ENCODE results near the gene SLC6A3.
A peak's percentile ranks its signal among the peaks of the same experiment; 100 is the strongest.

The SLC6A3 gene

DNA sequence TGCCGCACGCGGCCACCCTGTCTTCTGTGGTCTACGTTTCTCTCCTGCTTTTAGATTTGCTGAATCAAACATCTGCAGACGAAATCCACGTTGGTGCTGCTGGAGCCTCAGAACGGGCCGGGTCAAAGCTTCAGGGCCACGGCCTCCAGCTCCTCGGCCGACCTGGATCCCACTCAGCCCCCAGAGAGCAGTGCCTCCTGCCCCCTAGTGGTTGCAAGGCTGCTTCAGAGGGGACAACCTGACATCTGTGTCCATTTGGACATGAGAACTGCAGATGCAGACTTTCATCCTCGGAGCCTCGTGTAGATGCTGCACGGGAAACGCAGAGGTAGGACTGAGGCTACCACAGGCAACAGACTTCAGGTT is 23.0 kb upstream of the SLC6A3 start:
- H3K4me3 ChIP-seq (ENCODE audit: low read length), result no peak overlapping the region
- TF ChIP-seq, protein P1, sequence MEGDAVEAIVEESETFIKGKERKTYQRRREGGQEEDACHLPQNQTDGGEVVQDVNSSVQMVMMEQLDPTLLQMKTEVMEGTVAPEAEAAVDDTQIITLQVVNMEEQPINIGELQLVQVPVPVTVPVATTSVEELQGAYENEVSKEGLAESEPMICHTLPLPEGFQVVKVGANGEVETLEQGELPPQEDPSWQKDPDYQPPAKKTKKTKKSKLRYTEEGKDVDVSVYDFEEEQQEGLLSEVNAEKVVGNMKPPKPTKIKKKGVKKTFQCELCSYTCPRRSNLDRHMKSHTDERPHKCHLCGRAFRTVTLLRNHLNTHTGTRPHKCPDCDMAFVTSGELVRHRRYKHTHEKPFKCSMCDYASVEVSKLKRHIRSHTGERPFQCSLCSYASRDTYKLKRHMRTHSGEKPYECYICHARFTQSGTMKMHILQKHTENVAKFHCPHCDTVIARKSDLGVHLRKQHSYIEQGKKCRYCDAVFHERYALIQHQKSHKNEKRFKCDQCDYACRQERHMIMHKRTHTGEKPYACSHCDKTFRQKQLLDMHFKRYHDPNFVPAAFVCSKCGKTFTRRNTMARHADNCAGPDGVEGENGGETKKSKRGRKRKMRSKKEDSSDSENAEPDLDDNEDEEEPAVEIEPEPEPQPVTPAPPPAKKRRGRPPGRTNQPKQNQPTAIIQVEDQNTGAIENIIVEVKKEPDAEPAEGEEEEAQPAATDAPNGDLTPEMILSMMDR (IDR thresholded peaks at IDR 0.05; ENCODE audit: insufficient read depth, low read depth, low read length, missing control alignments), result peak; percentile 37
- no peak for DNase-seq (ENCODE audit: low read depth)

DNA sequence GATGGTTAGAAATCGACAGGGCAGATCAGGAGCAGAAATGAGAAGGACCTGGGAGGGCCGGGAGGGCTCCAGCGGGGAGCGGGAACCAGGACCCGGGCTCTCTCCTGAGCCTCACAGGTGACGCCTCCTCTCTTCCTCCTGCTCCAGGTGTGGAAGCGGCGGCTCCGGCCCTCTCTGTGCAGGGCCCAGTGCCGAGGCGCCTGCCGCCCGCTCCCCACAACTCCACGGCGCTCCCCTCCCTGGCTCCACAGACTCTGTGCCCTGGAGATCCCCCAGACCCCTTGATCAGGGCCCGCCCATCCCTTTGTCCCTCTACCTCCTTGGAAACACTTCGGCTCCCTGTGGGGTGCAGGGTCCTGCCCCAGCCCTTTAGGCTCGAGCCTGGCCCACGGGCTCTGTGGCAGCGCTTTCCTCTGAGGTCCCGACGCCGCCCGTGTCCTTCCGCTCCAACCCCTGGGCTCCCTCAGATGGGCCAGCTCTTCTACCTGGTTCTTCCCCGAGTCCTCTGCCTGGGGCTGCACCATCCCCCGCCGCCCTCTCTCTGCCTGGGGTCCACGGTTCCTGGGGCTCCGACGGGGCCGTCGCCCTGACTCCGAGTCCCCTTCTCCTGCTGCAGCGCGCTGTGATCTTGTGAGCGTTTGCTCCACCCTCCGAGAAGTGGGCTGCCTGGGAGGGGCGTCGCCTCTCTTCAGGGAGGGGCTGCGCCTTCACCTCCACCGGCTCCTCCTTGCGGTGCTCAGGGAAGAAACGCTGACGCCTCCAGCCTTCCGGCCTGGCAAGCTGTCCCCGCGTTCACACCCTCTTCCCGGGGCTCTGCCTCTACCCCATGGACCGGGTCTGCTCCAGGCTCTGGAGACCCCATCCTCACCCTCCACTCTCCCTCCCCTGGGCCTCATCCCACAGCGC is 22.4 kb upstream of the SLC6A3 start:
- no peak overlapping the region for H3K4me3 ChIP-seq (ENCODE audit: low read length)
- DNase-seq (ENCODE audit: low read depth), result no peak
- TF ChIP-seq, protein P1 (IDR thresholded peaks at IDR 0.05; ENCODE audit: insufficient read depth, low read depth, low read length, missing control alignments), result no peak

DNA sequence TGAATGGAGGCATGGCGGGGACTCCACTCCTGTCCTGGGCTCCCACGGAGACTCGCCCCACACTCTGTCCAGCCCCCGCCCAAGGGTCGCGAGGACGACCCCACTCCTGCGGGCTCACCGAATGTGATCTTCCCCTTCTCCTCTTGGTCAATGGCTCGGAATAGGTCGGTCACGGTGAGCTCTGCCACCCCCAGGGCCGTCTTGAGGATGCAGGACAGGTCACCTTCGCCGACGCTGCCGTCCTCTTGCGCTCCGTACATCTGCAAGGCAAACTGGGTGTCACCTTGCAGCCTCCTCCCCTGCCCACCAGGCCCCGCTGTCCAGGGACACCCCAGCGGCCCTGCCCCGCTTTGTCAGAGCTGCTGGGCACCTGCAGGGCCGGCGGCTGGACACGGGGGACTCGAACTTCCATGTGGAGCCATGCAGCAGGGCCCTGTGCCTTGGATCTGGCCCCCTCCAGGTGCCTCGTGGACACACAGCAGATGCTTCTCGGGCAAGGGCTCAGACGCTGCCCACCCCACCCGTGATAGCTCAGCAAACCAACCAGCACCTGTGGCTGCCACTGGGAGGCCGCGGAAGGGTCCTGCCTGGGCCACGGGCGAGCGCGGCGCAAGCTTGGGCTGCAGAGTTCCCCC is 21.5 kb upstream of the SLC6A3 start:
- TF ChIP-seq, protein P1 (IDR thresholded peaks at IDR 0.05; ENCODE audit: insufficient read depth, low read depth, low read length, missing control alignments), result no peak
- no peak for DNase-seq (ENCODE audit: low read depth)
- H3K4me3 ChIP-seq (ENCODE audit: low read length), result no peak overlapping the region

DNA sequence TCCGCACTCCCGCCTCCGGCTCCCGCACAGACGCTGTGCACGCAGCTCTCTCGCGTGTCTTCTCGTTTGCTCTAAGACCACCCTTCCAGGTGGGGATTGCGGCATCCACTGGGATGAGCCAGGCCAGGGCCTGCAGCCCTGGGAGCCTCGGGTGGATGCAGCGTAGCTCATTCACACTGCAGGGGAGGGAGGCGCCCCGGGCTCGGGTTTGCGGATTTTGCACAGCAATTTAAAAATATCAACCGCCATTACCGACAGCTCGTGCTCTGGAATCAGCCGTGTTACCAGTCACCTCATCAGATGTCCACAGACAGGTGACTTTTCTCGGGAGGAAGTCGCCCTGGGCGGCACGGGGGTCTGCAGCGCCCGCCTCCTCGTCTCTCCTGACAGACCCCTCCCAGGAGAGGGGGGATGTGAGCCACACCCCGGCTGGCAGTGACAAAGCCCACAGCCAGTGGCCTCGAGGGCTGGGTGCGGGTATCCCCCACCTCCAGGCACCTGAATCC is 20.8 kb upstream of the SLC6A3 start:
- TF ChIP-seq, protein P1 (IDR thresholded peaks at IDR 0.05; ENCODE audit: insufficient read depth, low read depth, low read length, missing control alignments), result no peak
- no peak for DNase-seq (ENCODE audit: low read depth)

DNA sequence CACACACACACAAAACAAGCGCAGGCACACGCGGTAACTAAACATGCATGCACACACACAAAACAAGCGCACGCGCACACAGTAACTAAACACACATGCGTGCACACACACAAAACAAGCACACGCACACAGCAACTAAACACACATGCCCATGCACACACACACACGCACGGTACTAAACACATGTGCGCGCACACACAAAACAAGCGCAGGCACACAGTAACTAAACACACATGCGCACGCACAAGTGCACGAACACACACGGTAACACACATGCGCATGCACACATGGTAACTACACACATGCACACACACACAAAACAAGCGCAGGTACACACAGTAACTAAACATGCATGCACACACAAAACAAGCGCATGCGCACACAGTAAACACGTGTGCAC is 19.9 kb upstream of the SLC6A3 start:
- DNase-seq (ENCODE audit: low read depth), result no peak
- TF ChIP-seq, protein P1 (IDR thresholded peaks at IDR 0.05; ENCODE audit: insufficient read depth, low read depth, low read length, missing control alignments), result no peak
- H3K4me3 ChIP-seq (ENCODE audit: low read length), result no peak overlapping the region

More for the DNA sequence above, 20.8 kb upstream of the SLC6A3 start:
- no peak overlapping the region for H3K4me3 ChIP-seq (ENCODE audit: low read length)

DNA sequence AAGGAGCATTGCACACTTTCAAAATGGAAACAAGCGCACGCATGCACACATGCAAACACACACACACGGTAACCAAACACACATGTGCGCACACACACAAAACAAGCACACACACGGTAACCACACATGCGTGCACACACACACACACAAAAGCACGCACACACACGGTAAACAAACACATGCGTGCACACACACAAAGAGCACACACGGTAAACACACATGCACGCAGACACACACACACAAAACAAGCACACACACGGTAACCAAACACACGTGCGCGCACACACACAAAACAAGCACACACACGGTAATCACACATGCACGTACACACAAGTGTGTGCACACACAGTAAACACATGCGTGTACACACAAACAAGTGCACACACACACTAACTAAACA is 19.3 kb upstream of the SLC6A3 start:
- no peak for DNase-seq (ENCODE audit: low read depth)
- H3K4me3 ChIP-seq (ENCODE audit: low read length), result no peak overlapping the region
- TF ChIP-seq, protein P1 (IDR thresholded peaks at IDR 0.05; ENCODE audit: insufficient read depth, low read depth, low read length, missing control alignments), result no peak
